Smooth muscle cell (in vitro differentiated cells): ENCODE data around the gene BACH2. TPM values are rescaled to one million over a fixed set of nuclear protein-coding genes. Genes with fewer than 3 reads are reported as not detected.

Source experiments
- DNase-seq: peaks from one replicate; lab custom pipeline; 2025; ENCODE audit not compliant: unreplicated experiment; lab: John Stamatoyannopoulos, UW
- H2AFZ ChIP-seq: fragments of 200-600 bp; sonication (generic); 2 replicates; pipeline ENCODE4 v1.6.0; 2016; ENCODE audit warnings: antibody characterized with exemption, low read depth, mild to moderate bottlenecking
- H3F3A ChIP-seq: fragments of 200-600 bp; sonication (generic); 2 replicates; pipeline ENCODE4 v1.6.0; 2017; ENCODE audit warnings: antibody characterized with exemption, low read depth
- H3K27ac ChIP-seq: fragments of 200-600 bp; sonication (generic); 2 replicates; pipeline ENCODE4 v1.5.1; 2016; ENCODE audit warnings: low read depth, mild to moderate bottlenecking
- H3K27me3 ChIP-seq: fragments of 200-600 bp; sonication (generic); 2 replicates; pipeline ENCODE4 v1.6.1; 2016; ENCODE audit warnings: low read depth, mild to moderate bottlenecking
- H3K36me3 ChIP-seq: fragments of 200-600 bp; sonication (generic); 2 replicates; pipeline ENCODE4 v1.5.1; 2016; ENCODE audit warnings: low read depth
- H3K4me1 ChIP-seq: fragments of 200-600 bp; sonication (generic); 2 replicates; pipeline ENCODE4 v1.5.1; 2016; ENCODE audit warnings: low read depth
- H3K4me2 ChIP-seq: fragments of 200-600 bp; sonication (generic); 2 replicates; pipeline ENCODE4 v1.6.0; 2016; ENCODE audit warnings: mild to moderate bottlenecking
- H3K4me3 ChIP-seq: fragments of 200-600 bp; sonication (generic); 2 replicates; pipeline ENCODE4 v1.5.1; 2016; ENCODE audit warnings: mild to moderate bottlenecking
- H3K79me2 ChIP-seq: fragments of 200-600 bp; sonication (generic); 2 replicates; pipeline ENCODE4 v1.6.0; 2016; ENCODE audit warnings: low read depth, mild to moderate bottlenecking
- H3K9ac ChIP-seq: fragments of 200-600 bp; sonication (generic); 2 replicates; pipeline ENCODE4 v1.6.0; 2016; ENCODE audit warnings: low read depth
- H3K9me3 ChIP-seq: fragments of 200-600 bp; sonication (generic); replicated peaks from 2 replicates; pipeline ENCODE4 v1.5.1; 2016; ENCODE audit warnings: low read depth
- H4K20me1 ChIP-seq: fragments of 200-600 bp; sonication (generic); 2 replicates; pipeline ENCODE4 v1.6.0; 2016; ENCODE audit warnings: low read depth
- WGBS: methylation state at CpG from one replicate; pipeline ENCODE4 v1.1.7; 2016; ENCODE audit warnings: low lambda C conversion rate; 5-methylcytosine and 5-hydroxymethylcytosine counted together
- polyA plus RNA-seq: library from polyadenylated mRNA; unstranded; fragments of >200 nt; fragmentation: Nextera tagmentation; extraction: Ambion mirVana; gene quantifications from 2 replicates; pipeline ENCODE4 v1.2.1, GENCODE V29; 2016
- total RNA-seq: library from RNA; depleted of rRNA; stranded (reverse); fragments of >200 nt; gene quantifications from 2 replicates; pipeline ENCODE4 v1.2.3, GENCODE V29; 2014
- TF ChIP-seq, protein P1 (sequence below): fragments of 200-600 bp; sonication (generic); IDR thresholded peaks from 2 replicates; pipeline ENCODE4 v1.5.1; 2017; ENCODE audit warnings: borderline replicate concordance, mild to moderate bottlenecking, antibody characterized with exemption; ENCODE audit not compliant: insufficient read depth, poor library complexity, severe bottlenecking

The BACH2 gene
- total and polyA plus RNA-seq, 2 experiments from 2014 or later, result 3.0 to 4.5 TPM

DNA sequence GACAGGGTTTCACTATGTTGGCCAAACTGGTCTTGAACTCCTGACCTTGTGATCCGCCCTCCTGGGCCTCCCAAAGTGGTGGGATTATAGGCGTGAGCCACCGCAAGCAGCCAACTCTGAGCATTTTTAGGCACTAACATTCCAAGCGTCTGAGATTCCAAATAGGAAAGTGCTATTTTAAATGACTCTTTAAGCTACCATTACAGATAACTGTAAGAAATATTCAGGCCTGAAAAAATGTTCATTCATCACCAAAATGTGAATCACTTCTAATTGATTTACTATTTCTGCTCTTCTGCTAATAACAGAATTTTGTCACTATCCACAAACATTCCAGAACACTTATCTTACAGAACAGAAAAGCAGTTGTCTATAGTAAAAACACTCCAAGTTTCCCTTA is 106.5 kb downstream of the BACH2 start:
- Histone ChIP-seq H4K20me1 (no peaks in the 10 kb centered on the region), H3K9ac (no peak overlapping the region), H3K36me3 (no peaks in the 10 kb centered on the region), H3K9me3 (no peaks in the 10 kb centered on the region), H3K27me3 (no peaks in the 10 kb centered on the region), H3F3A (peaks cover 3% of the 10 kb centered on the region), H2AFZ (no peak overlapping the region), H3K79me2 (no peaks in the 10 kb centered on the region), H3K4me1 (peaks cover 7% of the 10 kb centered on the region), H3K27ac (peak overlapping the region; percentile 17), H3K4me2 (no peak overlapping the region), H3K4me3 (no peak overlapping the region)
- no peak for DNase-seq
- TF ChIP-seq, protein P1, sequence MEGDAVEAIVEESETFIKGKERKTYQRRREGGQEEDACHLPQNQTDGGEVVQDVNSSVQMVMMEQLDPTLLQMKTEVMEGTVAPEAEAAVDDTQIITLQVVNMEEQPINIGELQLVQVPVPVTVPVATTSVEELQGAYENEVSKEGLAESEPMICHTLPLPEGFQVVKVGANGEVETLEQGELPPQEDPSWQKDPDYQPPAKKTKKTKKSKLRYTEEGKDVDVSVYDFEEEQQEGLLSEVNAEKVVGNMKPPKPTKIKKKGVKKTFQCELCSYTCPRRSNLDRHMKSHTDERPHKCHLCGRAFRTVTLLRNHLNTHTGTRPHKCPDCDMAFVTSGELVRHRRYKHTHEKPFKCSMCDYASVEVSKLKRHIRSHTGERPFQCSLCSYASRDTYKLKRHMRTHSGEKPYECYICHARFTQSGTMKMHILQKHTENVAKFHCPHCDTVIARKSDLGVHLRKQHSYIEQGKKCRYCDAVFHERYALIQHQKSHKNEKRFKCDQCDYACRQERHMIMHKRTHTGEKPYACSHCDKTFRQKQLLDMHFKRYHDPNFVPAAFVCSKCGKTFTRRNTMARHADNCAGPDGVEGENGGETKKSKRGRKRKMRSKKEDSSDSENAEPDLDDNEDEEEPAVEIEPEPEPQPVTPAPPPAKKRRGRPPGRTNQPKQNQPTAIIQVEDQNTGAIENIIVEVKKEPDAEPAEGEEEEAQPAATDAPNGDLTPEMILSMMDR, result no peak
- WGBS, result 30% methylated on average over 4 of the region's 4 CpGs

DNA sequence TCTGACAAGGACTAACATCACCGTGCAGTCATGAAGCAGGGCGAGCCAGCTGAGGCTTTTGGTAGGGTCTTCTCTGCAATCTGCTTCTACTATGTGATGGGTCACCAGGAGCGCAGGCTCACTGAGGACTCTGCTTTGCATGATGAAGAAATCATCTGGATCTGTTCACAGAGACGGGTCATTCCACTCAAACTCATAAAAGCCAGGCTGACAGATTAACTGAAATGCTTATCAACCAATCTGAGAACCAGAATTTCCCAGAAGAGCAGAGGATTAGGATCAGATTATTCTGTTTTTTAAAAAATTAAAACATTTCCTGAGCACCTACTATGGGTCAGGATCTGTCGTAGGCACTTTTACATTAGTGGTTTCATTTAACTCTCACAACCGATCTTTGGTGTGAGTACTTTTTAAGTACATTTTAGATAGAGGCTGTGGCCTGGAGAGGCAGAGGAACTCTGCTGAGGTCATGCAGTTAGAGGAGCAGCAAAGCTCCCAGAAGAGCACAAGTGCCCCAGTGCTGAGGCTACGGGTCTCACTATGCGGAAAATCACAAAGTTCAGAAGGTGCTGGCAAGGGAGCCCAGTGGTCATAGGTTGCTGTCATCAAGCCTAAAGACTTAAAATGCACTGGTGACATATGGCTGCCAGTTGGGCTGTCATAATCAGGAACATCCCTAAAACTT is 109.1 kb downstream of the BACH2 start:
- Histone ChIP-seq H4K20me1 (no peaks in the 10 kb centered on the region), H3K4me1 (no peaks in the 10 kb centered on the region), H3K27ac (no peak overlapping the region), H2AFZ (no peak overlapping the region), H3K9ac (no peak overlapping the region), H3K4me3 (no peak overlapping the region), H3K9me3 (no peaks in the 10 kb centered on the region), H3K36me3 (no peaks in the 10 kb centered on the region), H3K4me2 (peak overlapping the region; percentile 20), H3F3A (no peaks in the 10 kb centered on the region), H3K27me3 (no peaks in the 10 kb centered on the region), H3K79me2 (no peaks in the 10 kb centered on the region)
- TF ChIP-seq, protein P1, result no peak
- WGBS, result 25% methylated on average over 8 of the region's 8 CpGs
- DNase-seq, result no peak

DNA sequence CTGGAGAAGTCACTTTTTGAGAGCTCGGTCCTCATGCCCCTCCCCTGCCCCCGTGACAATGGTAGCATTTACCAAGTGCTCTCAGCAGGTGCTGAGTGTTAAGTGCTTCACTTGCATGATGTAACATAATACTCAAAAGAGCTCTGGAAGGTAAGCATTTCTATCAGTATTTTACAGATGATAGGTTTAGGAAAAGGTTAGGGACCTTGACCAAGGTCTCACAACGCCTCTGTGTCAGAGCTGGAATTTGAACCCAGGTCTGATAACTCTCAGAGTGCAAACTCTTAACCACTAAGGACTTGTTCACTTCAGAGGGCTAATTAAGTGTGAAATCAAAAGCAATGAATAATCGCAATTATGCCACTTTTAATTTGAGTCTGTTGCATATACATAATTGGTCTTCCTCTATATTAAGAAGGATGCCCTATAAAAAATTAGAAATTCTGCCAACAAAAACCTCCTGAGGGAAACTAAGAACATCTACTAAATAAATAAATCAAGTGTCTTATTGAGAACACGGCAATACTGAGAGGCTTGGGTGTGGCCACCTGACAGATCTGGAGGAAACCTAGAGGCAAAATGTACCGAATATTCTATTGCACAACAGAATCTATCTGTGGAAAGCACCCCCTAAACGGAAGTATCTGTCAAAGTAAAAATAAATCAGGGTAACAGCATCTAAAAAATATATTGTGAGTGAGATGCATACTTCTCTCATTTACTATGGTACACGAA is 109.8 kb downstream of the BACH2 start:
- Histone ChIP-seq H3K9me3 (no peaks in the 10 kb centered on the region), H3F3A (no peaks in the 10 kb centered on the region), H3K4me2 (peak overlapping the region; percentile 20), H3K4me3 (no peak overlapping the region), H3K79me2 (no peaks in the 10 kb centered on the region), H3K4me1 (no peaks in the 10 kb centered on the region), H2AFZ (no peak overlapping the region), H4K20me1 (no peaks in the 10 kb centered on the region), H3K9ac (no peak overlapping the region), H3K27ac (no peak overlapping the region), H3K36me3 (no peaks in the 10 kb centered on the region), H3K27me3 (no peaks in the 10 kb centered on the region)
- no peak for DNase-seq
- TF ChIP-seq, protein P1, result no peak
- WGBS, result 76% methylated on average over 8 of the region's 8 CpGs
